Right hindlimb (tissue), 1 donor: ENCODE measurements around the gene WDR26.
"Not testable (repeated sequence)": the region's sequence is repeated elsewhere in the genome, so short reads cannot be mapped to it uniquely, and the experiment has no call there.

Source experiments
- DNase-seq: peaks from one replicate; pipeline ENCODE4 v3.0.0-alpha.2; 2018

The WDR26 gene

DNA sequence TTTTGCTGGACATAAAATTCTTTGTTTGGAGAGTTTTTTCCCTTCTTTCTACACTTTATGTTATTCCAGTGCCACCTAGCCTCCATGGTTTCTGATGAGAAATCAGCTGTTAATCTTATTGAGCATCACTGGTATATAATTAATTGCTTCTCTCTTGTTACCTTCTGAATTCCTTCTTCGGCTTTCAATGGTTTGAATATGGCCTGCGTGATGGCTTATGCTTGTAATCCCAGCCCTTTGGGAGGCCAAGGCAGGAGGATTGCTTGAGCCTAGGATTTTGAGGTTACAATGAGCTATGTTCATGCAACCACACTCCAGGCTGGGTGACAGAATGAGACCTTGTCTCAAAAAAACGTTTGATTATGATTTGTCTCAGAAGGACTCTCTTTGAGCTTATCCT lies 90.9 kb downstream of the WDR26 start:
- DNase-seq = no peak

DNA sequence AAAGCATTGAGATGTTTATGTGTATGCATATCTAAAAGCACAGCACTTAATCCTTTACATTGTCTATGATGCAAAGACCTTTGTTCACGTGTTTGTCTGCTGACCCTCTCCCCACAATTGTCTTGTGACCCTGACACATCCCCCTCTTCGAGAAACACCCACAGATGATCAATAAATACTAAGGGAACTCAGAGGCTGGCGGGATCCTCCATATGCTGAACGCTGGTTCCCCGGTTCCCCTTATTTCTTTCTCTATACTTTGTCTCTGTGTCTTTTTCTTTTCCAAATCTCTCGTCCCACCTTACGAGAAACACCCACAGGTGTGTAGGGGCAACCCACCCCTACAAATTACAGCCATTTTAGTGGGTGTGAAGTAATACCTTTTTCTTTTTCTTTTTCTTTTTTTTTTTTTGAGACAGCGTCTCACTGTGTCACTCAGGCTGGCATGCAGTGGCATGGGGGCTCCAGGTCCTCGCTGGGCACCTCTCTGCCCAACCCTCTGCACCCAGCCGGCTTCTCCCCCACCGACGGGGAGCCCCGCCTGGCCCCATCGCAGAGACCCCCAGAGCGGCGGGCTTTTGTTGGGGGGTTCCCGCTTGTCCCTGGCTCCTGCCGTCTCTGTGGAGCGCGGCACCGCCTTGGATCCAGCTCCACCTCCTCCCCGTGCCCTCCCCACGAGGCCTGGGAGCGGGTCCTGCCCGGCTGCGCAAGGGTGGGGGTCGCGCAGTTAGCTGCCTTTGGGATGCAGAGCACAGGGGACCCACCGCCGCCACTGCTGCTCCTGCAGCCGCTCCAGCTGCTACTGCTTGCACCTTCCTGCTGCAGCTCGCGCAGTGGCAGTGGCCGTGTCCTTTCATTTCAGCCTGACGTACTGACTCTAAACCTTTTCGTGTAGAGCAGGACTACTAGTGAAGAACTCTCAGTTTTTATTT lies 93.9 kb downstream of the WDR26 start:
- DNase-seq = not testable (repeated sequence)

DNA sequence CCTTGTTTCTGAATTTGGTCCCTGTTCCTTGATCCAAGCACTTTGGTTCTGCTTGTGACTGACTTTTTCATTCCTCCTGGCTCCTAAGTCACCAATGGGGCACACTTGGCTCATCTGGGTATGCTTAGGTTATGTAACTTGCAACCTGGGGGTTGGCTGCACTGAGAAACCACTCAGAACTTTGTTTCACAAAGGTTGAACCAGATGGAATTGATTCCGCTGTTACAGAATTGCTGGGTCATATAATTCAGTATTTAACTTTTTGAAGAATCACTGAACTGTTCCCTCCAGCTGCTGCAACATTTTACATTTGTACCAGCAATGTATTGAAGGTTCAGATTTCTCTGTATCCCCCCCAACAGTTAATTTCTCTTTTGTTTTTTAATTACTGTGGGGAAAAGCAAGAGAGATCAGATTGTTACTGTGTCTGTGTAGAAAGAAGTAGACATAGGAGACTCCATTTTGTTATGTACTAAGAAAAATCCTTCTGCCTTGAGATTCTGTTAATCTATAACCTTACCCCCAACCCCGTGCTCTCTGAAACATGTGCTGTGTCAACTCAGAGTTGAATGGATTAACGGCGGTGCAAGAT lies 95.1 kb downstream of the WDR26 start:
- DNase-seq = no peak

DNA sequence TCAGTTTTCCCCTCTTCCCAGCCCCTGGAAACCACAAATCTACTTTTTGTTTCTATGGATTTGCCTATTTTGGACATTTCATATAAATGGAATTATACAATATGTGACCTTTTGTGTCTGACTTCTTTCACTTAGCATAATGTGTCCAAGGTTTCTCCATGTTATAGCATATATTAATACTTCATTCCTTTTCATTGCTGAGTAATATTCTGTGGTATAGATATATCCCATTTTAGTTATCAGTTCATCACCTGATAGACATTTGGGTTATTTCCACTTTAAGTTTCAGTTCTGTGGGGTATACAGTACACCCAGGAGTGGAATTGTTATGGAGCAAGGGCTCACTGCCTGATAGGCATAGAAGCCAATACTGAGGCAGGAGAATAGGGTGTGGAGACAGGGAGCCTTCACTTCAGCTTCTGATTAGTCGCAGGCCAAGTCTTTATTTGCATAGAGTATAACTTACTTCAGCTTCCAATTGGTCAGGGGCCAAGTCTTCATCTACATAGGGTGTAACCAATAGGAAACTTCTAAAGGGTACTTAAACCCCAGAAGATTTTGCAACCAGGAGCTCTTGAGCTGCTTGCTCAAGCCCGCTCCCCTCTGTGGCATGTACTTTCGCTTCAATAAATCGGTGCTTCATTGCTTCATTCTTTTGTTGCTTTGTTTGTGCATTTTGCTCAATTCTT lies 96.3 kb downstream of the WDR26 start:
- no peak for DNase-seq
